Gastrocnemius medialis (tissue), 4 donors: ENCODE results near the gene BDH2. TPM values are rescaled to one million over a fixed set of nuclear protein-coding genes. Genes with fewer than 3 reads are reported as not detected.
A peak's percentile ranks its signal among the peaks of the same experiment; 100 is the strongest.

Experiments
- ATAC-seq, 2 donors: fragments of 150-250 bp; one replicate each; pipeline ENCODE4 v1.9.1; 2016
- DNase-seq, 2 donors: peaks; one replicate each; pipeline ENCODE4 v3.0.0-alpha.2; 2019
- H3K27ac ChIP-seq, 4 donors: fragments of 200-600 bp; sonication (generic); 1 replicate in 1 of 4; 2 replicates in 3 of 4; pipeline ENCODE4 v1.5.1; 2016 to 2018; ENCODE audit warnings: mild to moderate bottlenecking in 2 of 4, moderate library complexity in 1 of 4
- H3K27me3 ChIP-seq, 3 donors: fragments of 200-600 bp; sonication (generic) in 2 of 3; 1 replicate in 1 of 3; 2 replicates in 2 of 3; pipeline versions ENCODE4 v1.5.1 to v1.6.0; 2016 to 2019; ENCODE audit warnings: mild to moderate bottlenecking in 1 of 3, moderate library complexity in 1 of 3
- H3K36me3 ChIP-seq, 2 donors: fragments of 200-600 bp; sonication (generic) in 1 of 2; one replicate each; pipeline ENCODE4 v1.5.1; 2017 to 2018
- H3K4me1 ChIP-seq, 2 donors: fragments of 200-600 bp; sonication (generic) in 1 of 2; one replicate each; pipeline ENCODE4 v1.5.1; 2016 to 2017; ENCODE audit warnings: mild to moderate bottlenecking in 2 of 2
- H3K4me3 ChIP-seq, 4 donors: fragments of 200-600 bp; sonication (generic) in 3 of 4; 1 replicate in 1 of 4; 2 replicates in 3 of 4; pipeline ENCODE4 v1.5.1; 2016 to 2019; ENCODE audit warnings: mild to moderate bottlenecking in 2 of 4
- H3K9me3 ChIP-seq, 3 donors: fragments of 200-600 bp; sonication (generic) in 2 of 3; 1 replicate in 1 of 3; 2 replicates in 2 of 3; pipeline ENCODE4 v1.5.1; 2016 to 2019
- POLR2A ChIP-seq, 2 donors: fragments of 450-650 bp; IDR thresholded peaks; one replicate each; pipeline ENCODE4 v1.6.1; 2017; ENCODE audit warnings: antibody characterized with exemption in 2 of 2, mild to moderate bottlenecking in 2 of 2, moderate library complexity in 2 of 2
- in situ Hi-C, 4 donors: fragments of 200-750 bp; cut with MboI; loops; one replicate each; pipeline versions ENCODE4 v1.15.0 to v1.8.0; 2017; ENCODE audit warnings: low sequenced_read_pairs in 4 of 4
- intact Hi-C: fragments of 100-400 bp; cut with DNase I; formaldehyde crosslinking; loops from one replicate; pipeline ENCODE4 v1.15.1; 2023; ENCODE audit warnings: low total_unique reads
- total RNA-seq, 4 donors: library from RNA; depleted of rRNA; stranded (reverse); fragments of >200 nt; gene quantifications; one replicate each; pipeline versions ENCODE4 v1.1.0 to v1.2.3, GENCODE V29; 2016
- TF ChIP-seq, protein P1 (sequence below), 5 experiments: fragments of 450-650 bp in 3 of 5; fragments of 200-600 bp in 2 of 5; sonication (generic) in 2 of 5; IDR thresholded peaks in 4 of 5; conservative IDR thresholded peaks in 1 of 5; 1 replicate in 4 of 5; 2 replicates in 1 of 5; pipeline ENCODE4 v1.5.1; 2016 to 2019; ENCODE audit warnings: antibody characterized with exemption in 5 of 5, mild to moderate bottlenecking in 3 of 5, moderate library complexity in 3 of 5

Gene BDH2
- total RNA-seq, 4 donors from 2014 or later = 11.6 to 40.3 (median 18.5) TPM

DNA sequence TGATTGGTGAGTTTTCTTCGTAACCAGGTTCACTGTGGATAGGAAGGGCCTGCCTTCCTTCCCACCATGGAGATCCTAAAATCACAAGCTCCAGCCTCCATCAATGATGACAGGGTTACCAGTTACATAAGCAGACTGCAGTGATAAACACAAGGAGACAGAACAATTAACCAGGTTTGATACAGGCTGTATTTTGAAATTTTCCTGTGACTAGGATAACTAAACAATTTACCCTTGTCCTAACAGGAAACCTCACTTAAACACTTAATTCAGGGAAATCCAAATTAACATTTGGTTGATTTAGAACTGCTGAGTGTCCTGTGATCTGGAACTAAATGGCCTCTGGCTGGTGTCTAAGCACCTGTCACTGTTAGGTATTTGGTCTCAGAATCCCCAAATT, 20.0 kb downstream of the BDH2 start:
- TF ChIP-seq POLR2A (IDR thresholded peaks at IDR 0.05) = no peak
- TF ChIP-seq, protein P1, sequence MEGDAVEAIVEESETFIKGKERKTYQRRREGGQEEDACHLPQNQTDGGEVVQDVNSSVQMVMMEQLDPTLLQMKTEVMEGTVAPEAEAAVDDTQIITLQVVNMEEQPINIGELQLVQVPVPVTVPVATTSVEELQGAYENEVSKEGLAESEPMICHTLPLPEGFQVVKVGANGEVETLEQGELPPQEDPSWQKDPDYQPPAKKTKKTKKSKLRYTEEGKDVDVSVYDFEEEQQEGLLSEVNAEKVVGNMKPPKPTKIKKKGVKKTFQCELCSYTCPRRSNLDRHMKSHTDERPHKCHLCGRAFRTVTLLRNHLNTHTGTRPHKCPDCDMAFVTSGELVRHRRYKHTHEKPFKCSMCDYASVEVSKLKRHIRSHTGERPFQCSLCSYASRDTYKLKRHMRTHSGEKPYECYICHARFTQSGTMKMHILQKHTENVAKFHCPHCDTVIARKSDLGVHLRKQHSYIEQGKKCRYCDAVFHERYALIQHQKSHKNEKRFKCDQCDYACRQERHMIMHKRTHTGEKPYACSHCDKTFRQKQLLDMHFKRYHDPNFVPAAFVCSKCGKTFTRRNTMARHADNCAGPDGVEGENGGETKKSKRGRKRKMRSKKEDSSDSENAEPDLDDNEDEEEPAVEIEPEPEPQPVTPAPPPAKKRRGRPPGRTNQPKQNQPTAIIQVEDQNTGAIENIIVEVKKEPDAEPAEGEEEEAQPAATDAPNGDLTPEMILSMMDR (IDR thresholded peaks at IDR 0.05 in 4 of 5, conservative IDR thresholded peaks at IDR 0.05 in 1 of 5) = no peak
- intact Hi-C loops = loop anchor here (5.0 kb wide), 1 partner anchor 252 kb away; the partner anchor contains the start of gene UBE2D3
- Histone ChIP-seq H3K36me3 (peaks cover 0 to 20% of the 10 kb centered on the region in 2 donors), H3K4me3 (no peak overlapping the region), H3K9me3 (no peaks in the 10 kb centered on the region), H3K27ac (no peak overlapping the region), H3K27me3 (no peaks in the 10 kb centered on the region), H3K4me1 (peaks cover 6 to 21% of the 10 kb centered on the region in 2 donors)
- in situ Hi-C loops = no loop called here
- DNase-seq = no peak
- no peak for ATAC-seq

DNA sequence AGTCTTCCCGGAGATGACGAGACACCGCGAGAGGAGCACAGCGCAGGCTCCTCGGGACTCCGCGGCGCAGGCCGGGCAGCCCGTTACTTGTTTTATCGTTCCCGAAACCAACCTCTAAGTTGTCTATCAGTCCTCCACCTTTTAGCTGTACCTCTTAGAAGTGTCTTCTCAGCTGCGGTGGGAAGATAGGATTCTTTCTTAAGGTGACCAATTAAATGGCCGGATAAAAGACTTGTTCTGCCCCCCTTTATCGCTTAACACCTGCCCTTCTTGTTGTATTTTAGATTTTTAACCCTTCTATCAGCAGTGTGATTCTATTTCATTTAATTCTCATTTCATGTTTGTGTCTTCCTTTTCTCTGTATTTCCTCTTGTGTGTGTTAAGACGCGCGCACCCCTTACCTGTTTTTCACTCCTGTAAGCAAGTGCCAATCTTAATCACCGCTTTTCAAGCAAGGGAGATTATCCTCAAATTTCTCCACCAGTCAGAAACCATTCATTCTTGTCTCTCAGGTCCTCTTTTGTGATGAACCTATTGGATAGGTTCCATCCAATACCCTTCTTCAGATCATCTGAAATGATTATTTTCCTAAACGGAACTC, 22.8 kb downstream of the BDH2 start, which contains the start of gene SLC9B2:
TSS of gene SLC9B2 (minus strand) at position 15 of the 601 bp plus-strand sequence. CDS start 9,211 bp downstream, outside the sequence.
- peak in 1 of 2 donors; percentile 82 for ATAC-seq
- Histone ChIP-seq H3K4me3 (peak within 1 kb of the TSS; percentile 69 to 94 (median 78)), H3K4me1 (peaks cover 6 to 21% of the 10 kb centered on the region in 2 donors), H3K36me3 (peaks cover 0 to 13% of the 10 kb centered on the region in 2 donors), H3K27me3 (no peaks in the 10 kb centered on the region), H3K9me3 (no peaks in the 10 kb centered on the region), H3K27ac (peak within 1 kb of the TSS; percentile 79 to 95 (median 82))
- in situ Hi-C loops = no loop called here
- no peak for TF ChIP-seq POLR2A (IDR thresholded peaks at IDR 0.05)
- TF ChIP-seq, protein P1 (IDR thresholded peaks at IDR 0.05 in 4 of 5, conservative IDR thresholded peaks at IDR 0.05 in 1 of 5) = no peak
- intact Hi-C loops = loop anchor here (2.0 to 5.0 kb wide), 3 partner anchors 22 to 250 kb away; partner anchors contain the start of genes BDH2 and UBE2D3
- DNase-seq = no peak

DNA sequence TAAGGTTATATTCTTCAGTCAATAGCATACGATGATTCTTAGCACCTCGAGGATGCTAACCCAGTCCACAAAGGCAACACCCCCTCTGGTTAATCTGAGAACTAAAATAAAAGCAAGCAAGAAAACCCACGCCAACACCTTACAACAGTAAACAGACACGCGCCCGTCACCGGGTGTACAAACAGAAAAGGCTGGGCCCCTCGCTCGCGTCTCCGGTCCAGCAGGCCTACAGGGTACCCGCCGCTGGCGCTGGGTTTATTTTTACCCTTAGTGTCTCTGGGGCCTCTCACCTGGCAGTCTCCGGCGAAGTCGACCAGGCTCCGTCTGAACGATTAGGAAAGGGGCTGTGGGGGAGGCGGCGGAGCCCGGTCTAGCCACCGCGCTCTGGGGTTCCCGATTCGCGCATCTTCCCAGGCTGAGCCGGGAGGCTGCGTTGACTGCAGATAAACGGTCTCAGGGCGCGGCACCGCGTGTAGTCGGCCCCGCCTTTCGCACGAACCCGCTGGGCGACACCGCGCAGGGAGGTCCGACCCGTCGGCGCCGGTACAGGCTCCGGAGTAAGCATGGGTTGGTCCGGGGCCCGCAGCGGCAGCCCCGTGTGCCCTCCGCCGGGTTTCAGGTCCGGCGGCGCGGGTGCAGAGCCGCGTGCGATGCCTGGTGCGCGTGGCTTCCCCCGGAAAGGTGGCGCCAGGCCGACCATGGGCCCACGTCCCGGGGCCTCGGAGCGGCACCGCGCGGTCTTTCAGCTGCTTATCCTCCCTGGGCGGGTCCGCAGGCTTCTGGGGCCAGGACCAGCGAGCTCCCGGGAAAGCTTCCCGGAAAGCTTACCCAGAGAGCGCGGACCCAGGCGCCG, 23.5 kb downstream of the BDH2 start:
- Histone ChIP-seq H3K9me3 (no peaks in the 10 kb centered on the region), H3K36me3 (peaks cover 0 to 8% of the 10 kb centered on the region in 2 donors), H3K27me3 (no peaks in the 10 kb centered on the region), H3K4me3 (peak overlapping the region; percentile 69 to 94 (median 78)), H3K27ac (peak overlapping the region; percentile 79 to 95 (median 82)), H3K4me1 (peaks cover 6 to 21% of the 10 kb centered on the region in 2 donors)
- intact Hi-C loops = loop anchor here (2.0 to 5.0 kb wide), 4 partner anchors 23 to 249 kb away; partner anchors contain the start of genes BDH2 and UBE2D3
- ATAC-seq (peak; percentile 77 to 82), DNase-seq (peak; percentile 27 to 50)
- in situ Hi-C loops = no loop called here
- TF ChIP-seq, protein P1 (IDR thresholded peaks at IDR 0.05 in 4 of 5, conservative IDR thresholded peaks at IDR 0.05 in 1 of 5) = no peak
- TF ChIP-seq POLR2A (IDR thresholded peaks at IDR 0.05) = peak; percentile 13 to 45

DNA sequence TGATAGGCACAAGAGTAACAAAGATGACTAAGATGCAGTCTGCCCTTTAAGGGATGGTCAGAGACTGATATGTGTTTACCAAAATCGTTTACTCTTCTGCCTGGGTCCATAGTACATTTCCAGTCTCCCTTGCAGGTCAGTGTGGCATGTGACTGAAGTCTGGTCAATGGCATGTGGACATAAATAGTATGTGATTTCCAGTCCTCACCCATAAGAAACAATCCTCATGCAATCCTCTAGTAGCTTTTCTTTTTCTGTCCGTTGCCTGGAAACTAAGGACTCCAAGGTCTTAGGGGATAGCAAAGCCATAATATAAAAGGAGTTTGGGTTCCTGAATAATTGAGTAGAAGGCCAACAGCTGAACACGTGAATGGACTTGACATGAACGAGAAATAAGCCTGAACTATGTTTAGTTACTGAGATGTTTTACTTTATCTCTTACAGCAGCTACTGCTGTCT, 24.2 kb downstream of the BDH2 start:
- peak in 1 of 2 donors; percentile 46 for ATAC-seq
- peaks cover 6 to 21% of the 10 kb centered on the region in 2 donors for H3K4me1 ChIP-seq
- in situ Hi-C loops = no loop called here
- peak overlapping the region; percentile 79 to 95 (median 82) for H3K27ac ChIP-seq
- no peaks in the 10 kb centered on the region for H3K9me3 ChIP-seq
- TF ChIP-seq, protein P1 (IDR thresholded peaks at IDR 0.05 in 4 of 5, conservative IDR thresholded peaks at IDR 0.05 in 1 of 5) = no peak
- no peak for TF ChIP-seq POLR2A (IDR thresholded peaks at IDR 0.05)
- H3K36me3 ChIP-seq = peaks cover 0 to 2% of the 10 kb centered on the region in 2 donors
- peak overlapping the region; percentile 69 to 94 (median 78) for H3K4me3 ChIP-seq
- H3K27me3 ChIP-seq = no peaks in the 10 kb centered on the region
- intact Hi-C loops = loop anchor here (2.0 to 5.0 kb wide), 2 partner anchors 23 to 248 kb away; partner anchors contain the start of gene UBE2D3
- no peak for DNase-seq
